Embryonic facial prominence (tissue), 1 donor: ENCODE results near the gene VWA8.
"Not testable (repeated sequence)": the region's sequence is repeated elsewhere in the genome, so short reads cannot be mapped to it uniquely, and the experiment has no call there.

Experiments used
- DNase-seq: peaks from one replicate; pipeline ENCODE4 v3.0.0-alpha.2; 2016; ENCODE audit errors: extremely low spot score

Gene VWA8

DNA sequence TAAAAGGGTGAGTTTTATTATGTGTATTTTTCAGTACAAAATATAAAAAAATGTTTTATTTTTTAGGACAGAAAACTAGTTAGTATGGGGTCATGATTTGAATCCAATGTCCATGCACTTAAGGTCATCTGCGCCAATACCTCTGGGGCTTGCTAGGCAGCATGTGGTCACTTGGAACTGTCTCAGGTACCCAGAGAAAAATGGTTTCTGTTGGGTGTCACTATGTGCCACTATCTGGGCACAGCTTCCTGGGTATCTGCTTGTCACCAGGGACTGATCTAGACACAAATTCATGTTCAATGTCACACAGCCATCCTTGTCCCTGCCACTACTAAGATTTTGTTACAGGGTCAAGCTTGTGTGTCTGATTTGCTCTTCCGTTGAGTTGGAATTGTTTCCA, 403.2 kb downstream of the VWA8 start:
- no peak for DNase-seq

DNA sequence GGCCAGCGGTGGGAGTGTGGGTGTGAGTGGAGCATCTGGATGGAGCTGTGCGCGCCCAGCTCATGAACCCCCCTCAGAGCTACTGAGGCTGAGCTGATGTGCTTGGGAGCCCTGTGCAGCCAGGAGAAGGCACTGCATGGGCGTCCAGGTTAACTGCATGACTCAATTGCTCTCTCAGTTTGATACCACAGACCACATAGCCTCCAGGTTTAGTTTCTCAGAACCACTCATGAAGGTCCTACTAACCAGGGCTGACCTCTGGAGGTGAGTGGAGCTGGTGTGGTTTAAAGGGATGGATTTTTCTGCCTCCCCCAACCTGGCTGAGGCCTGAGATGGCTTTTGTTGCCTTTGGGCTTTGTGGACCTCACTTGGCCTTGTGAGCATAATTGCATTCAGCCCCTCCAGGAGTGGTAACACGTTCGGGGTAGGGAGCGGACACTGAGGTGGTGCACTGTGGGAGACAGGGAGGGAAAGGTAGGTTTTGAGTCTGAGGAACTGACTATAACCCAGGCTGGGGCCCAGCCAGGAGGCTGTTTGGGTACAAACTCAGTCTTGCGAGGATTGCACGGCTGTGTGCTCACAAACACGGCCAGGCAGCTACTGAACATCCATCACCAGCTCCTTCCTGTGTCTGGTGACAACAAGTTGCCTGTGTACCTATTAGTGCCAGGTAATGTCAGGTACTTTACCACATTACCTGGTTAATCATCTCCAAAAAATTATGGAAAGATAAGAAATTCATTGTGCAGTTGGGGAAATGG, 406.1 kb downstream of the VWA8 start:
- no peak for DNase-seq

DNA sequence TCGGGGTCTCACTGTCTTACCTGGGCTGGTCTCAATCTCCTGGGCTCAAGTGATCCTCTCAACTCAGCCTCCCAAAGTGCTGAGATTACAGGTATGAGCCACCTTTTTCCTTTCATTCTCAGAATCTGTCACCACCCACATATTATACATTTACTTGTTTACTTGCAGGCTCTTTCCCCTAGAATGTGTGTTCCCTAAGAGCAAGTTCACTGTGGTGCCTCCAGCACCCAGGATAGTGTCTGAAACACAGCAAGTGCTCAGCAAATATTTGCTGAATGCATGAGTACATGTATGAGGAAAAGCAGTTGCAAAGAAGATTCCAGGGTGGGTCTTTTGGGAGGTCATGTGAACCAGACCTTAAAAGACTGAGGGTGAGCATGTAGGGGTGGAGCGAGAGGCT, 406.7 kb downstream of the VWA8 start:
- DNase-seq, result no peak

DNA sequence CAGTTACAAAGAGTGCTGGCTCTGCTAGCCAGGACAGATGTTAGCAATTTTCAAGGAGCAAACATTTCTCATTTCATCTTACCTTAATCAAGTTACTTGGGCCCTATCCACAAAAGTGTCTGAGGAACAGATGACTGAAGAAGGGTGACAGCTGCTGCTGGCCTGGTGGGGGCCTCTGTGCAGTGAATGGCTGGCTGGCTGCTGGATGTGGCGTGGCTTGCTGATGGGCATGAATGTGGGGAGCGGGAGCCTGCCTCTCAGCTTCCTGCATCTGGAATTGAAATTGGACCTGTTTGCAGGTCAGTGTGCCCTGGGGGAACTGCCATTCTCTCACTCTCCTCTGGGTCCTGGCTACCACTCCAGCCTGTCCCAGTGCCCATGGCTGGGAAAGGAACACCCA, 408.9 kb downstream of the VWA8 start:
- DNase-seq, result no peak

DNA sequence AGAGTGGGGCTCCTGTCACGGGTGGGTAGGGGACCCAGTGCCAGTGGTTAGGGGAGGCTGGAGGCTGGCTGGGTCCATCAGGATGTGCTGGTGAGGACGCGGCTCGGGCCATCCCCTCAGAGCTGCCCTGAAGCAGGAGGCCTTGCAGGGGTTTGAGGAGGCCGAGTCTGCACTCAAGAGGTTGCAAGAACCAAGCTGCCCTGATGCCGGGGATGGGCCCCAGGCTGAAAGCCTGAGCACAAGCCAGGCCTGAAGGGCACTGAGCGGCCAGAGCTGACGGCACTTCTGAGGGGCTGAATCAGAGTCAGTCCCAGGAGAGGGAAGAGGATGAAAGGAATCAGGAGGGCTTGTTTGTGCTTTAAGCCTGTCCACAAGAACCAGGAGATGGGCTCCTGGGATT, 410.6 kb downstream of the VWA8 start:
- no peak for DNase-seq

DNA sequence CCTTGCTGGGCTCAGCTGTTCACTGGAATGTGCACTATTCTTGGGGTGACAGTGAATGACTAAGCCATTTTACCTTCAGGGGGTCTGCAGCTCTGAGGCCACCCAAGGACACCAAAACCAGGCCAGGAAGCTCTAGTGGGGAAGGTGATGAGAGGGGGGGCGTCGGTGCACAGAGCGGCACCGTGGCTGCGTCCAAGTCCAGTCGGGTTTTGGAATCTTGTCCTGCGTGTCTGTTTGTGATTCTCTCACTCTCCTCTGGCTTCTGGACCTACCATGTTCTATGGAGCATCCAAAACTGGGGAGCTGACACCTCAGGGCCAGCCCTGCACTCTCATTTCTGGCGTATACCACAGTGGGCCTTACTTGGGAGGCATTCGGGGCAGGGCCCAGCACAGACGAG, 411.4 kb downstream of the VWA8 start:
- DNase-seq, result no peak

DNA sequence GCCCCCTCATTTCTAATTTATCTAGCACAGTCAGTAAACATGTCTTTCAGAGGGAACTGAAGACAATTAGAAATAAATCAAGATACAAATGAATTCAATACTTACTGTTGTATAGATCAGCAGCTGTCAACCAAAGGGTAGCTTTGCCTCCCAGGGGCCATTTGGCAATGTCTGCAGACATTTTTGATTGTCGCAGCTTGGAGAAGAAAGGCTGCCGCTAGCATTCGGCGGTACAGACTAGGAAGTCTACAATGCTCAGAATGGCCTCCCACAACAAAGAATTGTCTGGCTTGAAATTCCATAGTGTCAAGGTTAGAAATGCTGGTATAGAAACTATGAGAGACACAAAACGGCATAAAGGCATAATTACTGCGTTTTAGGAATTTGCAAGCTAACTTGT, 412.0 kb downstream of the VWA8 start:
- DNase-seq, result no peak

DNA sequence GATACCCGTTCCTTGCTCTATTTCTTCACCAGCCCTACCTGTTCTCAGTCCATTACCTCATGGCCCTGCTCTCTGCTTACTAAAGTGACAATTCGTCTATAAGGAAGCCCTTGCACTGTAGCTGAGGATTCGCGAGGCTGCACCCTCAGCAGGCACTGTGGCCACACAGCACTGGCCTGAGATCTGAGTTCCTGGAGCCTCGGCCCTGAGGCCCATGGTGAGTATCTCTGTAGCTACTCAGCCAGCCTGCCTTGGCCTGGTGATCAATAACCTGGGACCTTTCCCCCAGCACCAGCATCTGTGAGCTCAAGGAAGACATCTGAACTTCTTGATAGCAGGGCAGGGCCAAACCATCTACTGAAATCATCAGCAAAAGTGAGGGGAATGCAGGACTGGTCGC, 412.9 kb downstream of the VWA8 start:
- DNase-seq, result no peak

DNA sequence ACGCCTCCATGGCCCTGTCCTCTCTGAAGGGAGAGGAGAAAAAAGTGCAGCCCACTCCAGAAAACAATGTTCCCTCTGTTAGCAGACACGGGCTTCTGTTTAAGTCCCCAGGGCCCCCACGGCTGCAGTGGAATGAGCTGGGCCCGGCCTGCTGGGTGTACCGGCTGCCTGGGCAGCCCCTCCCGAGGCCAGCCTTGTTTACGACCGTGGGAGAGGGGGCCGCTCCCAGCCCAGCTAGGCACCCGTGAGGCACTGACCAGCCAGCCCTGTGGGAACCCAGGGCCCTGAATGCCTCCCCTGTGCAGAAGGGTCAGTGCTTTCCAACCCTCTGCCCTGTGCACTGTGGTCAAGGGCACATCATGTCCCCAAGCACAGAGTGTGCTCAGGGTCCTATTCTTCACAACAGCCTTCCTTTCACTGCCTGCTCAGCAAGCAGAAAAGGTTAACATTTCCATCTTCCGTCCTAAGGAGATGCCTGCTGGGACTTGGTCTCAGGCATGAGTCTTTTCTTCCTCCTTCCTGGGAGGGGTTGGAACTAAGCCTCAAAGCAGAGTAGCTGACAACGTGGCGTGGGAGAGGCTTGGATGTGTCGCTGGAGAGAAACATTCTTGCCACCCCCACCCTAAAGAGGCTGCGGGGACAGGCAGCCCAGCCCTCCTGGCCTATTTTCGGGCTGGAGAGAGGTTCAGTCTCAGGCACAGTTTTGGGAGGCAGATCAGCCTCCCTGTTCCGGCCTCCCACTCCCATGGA, 413.5 kb downstream of the VWA8 start:
- DNase-seq, result no peak

DNA sequence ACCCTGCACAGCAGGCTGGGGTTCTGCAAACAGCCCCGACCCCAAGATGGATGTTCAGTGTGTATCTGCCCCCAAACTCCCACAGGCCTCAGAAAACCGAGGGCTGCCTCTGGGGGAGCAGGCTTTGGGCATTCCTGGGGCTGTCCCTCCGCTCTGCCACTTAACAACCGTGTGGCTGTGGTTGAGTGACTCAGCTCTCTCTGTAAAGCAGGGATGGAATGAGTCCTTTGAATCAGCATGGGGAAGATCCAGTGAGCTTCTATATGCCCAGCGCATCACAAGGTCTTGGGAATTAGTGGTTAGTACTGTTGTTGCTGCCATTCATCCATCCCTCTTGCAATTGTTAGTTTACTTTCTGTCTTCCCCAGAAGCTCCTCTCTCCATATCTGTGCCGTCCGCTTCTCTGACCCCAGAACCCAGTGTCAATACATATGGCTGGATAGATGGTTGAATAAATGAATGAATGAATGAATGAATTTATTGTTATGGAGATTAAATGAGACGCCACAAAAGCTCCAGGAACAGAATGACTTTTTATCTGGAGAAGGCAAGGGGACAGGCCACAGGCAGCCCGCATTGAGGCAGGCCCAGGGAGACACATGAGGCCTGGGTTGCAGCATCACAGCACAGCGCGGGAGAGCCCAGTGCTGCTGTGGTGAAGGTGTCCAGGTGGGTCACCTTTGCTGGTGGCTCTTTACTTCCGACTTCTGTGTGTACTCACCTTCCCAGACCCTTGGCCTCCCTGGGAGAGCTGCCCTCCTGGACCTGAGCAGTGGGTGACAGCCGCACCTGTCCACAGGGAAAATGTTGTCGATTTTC, 414.3 kb downstream of the VWA8 start:
- DNase-seq, result no peak

DNA sequence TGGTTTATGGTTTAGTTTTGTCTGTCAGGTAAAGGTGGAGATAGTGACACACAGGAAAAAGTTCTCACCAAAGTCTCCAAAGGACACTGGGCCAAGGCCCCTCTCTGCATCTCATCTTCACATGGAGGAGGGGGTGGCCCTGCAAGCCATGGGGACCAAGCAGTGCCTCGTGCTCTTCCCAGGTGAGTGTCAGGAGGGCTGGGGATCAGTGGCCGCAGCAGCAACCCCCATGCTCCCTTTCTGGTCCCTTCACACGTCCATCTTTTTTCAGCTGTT, 415.5 kb downstream of the VWA8 start:
- no peak for DNase-seq

DNA sequence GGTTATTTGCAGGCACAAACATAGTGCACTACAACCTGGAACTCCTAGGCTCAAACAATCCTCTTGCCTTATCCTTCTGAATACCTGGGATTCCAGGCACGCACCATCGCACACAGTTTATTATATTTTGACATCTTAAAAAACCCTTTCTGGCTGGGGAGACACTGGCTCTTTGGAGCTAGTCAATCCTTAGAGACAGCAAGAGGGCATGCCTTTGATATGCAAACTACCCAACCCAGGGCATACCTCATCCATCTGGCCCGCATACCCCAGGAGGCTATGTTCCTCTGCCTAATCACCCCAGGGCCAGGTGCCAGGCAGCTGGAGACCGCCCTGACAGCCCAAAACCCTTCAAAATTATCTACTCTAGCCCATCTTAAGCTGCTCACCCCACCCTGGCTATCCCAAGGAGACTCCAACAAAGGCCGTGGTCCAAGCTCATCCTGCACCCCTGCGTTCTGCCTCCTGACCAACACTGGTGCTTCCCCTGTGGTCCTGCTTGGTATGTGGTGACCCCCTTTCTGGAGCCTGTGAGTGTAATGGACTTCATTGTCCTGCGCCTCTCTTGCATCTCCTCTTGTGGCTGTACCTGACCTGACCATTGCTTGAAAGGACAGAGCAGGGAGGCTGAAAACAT, 417.1 kb downstream of the VWA8 start:
- DNase-seq, result no peak

DNA sequence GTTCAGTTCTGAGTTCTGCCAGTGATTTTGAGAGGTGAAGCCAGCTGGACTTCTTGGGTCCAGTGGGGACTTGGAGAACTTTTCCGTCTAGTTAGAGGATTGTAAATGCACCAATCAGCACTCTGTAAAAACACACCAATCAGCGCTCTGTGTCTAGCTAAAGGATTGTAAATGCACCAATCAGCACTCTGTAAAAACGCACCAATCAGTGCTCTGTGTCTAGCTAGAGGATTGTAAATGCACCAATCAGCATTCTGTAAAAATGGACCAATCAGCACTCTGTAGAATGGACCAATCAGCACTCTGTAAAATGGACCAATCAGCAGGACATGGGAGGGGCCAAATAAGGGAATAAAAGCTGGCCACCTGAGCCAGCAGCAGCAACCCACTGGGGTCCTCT, 418.1 kb downstream of the VWA8 start:
- not testable (repeated sequence) for DNase-seq

DNA sequence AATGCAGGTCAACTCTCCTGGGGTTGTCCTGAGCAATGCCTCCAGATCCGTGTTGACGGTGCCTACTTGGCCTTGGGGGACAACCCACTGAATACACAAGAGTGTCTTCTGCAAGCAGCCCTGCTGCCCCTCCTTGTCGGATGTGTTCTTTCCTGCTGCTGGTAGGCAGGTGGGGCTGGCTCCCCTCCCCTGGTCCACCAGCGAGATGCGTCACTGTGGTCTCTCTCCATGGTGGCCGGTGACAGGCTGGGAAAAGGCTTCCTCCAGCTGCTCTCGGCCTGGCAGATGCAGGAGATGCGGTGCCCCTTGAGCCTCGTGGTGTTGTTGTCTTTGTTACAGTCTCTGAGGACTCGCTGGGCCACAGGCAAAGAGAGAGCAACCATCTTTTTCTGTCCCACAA, 418.6 kb downstream of the VWA8 start:
- no peak for DNase-seq

DNA sequence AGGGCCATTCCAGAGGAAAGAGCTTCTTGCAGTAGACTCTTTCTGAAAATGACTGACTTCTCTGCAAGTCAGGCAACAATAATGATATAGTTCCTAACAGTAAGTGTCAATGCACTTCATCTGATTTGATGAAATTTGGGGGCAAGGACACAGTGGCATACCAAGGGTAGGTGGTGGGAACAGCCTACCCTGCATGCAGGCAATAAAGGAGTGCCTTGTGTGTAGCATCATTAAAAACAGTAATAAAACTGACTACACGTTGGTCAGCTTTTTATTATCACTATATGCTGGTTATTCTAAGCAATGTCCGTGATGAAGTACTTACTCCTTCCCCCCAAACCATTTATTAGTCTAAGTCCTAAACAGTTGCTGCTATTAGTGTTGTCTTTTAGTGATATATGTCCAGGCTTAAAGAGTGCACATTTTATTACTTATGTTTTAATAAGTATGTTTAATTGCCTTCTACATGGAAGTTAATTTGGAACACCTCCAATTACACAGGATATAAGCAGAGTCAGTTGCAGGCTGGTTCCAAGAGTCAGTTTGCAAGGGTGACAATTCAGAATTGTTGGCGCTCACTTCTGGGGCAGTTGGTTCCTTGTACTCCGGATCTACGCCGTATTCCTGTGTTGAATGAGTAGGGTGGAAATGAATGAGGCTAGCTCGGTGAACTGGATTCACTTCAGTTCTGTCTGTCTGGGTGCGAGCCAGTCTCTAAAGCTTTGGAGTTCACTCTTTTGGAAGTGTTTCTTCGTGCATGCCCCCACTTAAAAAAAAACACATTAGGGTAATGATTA, 419.6 kb downstream of the VWA8 start:
- DNase-seq, result no peak

DNA sequence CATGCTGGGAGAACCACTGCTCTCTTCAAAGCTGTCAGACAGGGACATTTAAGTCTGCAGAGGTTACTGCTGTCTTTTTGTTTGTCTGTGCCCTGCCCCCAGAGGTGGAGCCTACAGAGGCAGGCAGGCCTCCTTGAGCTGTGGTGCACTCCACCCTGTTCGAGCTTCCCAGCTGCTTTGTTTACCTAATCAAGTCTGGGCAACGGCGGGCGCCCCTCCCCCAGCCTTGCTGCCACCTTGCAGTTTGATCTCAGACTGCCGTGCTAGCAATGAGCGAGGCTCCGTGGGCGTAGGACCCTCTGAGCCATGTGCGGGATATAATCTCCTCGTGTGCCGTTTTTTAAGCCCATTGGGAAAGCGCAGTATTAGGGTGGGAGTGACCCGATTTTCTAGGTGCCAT, 420.7 kb downstream of the VWA8 start:
- not testable (repeated sequence) for DNase-seq

DNA sequence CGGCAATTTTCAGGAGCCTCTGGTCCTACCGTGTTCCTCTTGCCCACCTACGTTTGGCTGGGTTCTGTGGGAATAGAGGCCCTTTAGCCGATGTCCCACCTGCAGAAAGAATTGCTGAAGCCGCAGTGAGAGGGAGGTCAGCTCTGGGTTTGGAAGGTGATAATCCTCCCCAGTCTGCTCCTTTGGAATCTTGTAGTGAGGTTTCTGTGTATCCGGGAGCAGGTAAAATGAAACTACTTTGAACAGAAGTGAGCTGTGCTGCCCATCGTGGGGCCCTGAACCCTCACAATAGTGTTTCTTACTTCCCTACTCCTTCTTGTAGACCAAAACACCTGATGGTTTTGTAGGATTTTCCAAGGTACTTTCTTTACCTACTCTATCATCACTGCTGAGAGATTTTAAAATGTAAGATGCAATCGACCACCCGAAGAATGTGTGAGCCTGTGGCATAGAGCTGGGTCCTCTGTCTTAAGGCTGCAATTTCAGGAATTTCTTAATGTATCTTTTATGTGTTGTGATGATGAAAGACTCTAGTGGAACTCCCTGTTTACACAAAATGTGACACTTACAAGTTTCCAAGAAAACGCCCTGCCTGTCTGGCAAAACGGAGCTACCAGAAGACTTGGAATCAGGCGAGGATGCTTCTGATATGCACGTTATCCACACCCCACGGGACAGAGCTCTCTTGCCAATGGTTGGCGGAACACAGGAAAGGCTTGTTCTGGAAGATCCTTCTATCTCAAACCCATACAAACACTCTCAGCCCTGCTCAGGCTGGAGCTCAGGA, 427.4 kb downstream of the VWA8 start:
- no peak for DNase-seq

DNA sequence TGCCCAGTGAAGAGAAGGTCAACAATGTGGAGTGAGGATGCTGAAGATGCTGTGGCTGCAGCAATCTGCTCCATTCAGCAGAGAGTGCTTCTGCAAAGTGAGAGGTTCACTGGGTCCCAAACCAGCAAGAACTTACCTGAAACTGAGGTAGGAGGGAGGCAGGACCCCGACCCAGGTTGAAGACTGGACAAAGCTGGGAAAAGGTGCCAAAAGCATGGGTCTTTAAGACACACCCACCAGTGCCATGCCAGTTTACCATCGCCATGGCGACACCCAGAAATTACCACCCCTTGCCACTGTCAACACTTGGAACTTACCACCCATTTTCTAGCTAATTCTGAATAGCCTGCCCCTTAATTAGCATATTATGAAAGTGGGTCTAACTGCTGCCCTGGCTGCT, 432.9 kb downstream of the VWA8 start:
- no peak for DNase-seq

DNA sequence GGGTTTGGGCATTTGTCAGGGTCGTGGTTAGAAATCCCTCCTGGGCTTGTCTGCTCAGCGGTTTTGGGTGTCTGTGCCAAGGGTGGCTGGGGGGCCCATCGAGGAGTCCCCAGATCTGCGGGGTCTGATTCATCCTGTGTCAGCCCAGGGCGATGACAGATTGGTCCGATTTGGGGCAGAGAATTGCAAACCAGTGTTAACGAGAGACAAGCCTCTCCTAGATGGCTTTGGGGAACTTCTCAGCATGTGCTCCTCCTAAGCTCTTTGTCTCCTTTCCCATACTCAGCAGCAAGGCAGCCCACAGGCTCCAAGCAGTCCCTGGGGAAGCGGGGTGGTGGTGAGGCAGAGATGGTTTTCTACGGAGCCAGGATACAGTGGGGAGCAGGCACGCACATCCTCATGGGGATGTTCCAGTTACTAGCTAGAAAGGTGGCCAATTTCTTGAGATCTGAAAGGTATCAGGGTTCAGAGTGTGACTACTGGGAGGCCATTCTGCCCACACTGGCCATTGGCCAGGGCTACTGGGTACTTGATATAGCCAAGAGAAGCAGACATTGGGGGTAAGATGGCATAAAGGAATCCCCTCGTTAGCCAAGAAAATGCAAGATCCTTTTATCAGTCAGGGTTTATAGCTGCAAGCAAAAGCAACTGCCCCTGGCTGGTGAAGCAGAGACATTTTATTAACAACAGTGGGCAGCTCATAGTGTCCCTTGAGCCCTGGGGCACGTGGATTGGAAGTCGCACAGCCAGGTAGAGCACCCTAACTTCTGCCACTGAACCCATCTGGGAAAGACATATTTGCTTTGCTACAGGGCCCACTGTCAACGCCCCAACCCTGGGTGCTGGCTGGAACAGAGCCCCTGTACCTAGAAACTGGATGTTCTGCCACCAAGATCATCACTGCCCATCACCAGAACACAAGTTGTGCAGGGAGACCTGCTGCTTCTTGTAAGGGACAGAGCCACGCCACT, 440.0 kb downstream of the VWA8 start:
- no peak for DNase-seq
